ENCODE measurements around the gene RNASE9.
"Not testable (repeated sequence)": the region's sequence is repeated elsewhere in the genome, so short reads cannot be mapped to it uniquely, and the experiment has no call there.

RNASE9 gene
- total RNA-seq: 0 reads per million in 2 donors

- DNase-seq: no peak
These were observed at the start of gene RNASE9 for GRCh38 chr14:20560961-20561360. TSS of gene RNASE9 (minus strand) at chr14:20561047.

GRCh38 chr14:20610002-20610765, 49.3 kb upstream of the RNASE9 start:
- DNase-seq: peak in 4 of 5 experiments; percentile 58 to 64 (median 61)

- DNase-seq: peak in 3 of 5 experiments; percentile 31 to 72 (median 69)
These were observed 48.6 kb upstream of the RNASE9 start for GRCh38 chr14:20609215-20610001.

GRCh38 chr14:20608383-20609110, 47.7 kb upstream of the RNASE9 start:
- no peak for DNase-seq

- DNase-seq: peak in 1 of 5 experiments; percentile 54
These were observed 46.8 kb upstream of the RNASE9 start for GRCh38 chr14:20607617-20608016.

- DNase-seq: no peak
These were observed 46.0 kb upstream of the RNASE9 start for GRCh38 chr14:20606902-20607242.

GRCh38 chr14:20606190-20606901, 45.5 kb upstream of the RNASE9 start:
- no peak for DNase-seq

- DNase-seq: no peak
These were observed 43.2 kb upstream of the RNASE9 start for GRCh38 chr14:20603813-20604690.

GRCh38 chr14:20602583-20602982, 41.7 kb upstream of the RNASE9 start:
- no peak for DNase-seq

GRCh38 chr14:20601522-20601921, 40.7 kb upstream of the RNASE9 start:
- DNase-seq: no peak

- no peak for DNase-seq
These were observed 36.3 kb upstream of the RNASE9 start for GRCh38 chr14:20597108-20597507.

GRCh38 chr14:20595726-20596125, 34.9 kb upstream of the RNASE9 start:
- not testable (repeated sequence) for DNase-seq

GRCh38 chr14:20592574-20592973, 31.7 kb upstream of the RNASE9 start:
- no peak for DNase-seq

GRCh38 chr14:20591235-20591634, 30.4 kb upstream of the RNASE9 start, which contains the start of gene RNASE12:
TSS of gene RNASE12 (minus strand) at chr14:20591376. CDS start at chr14:20590723, 653 bp downstream.
- DNase-seq: no peak

- DNase-seq: peak in 1 of 5 experiments; percentile 44
These were observed 26.8 kb upstream of the RNASE9 start, which contains the start of gene RNASE11 for GRCh38 chr14:20587489-20588154. TSS of gene RNASE11 (minus strand) at chr14:20588001.

- no peak for DNase-seq
These were observed 23.1 kb upstream of the RNASE9 start for GRCh38 chr14:20583908-20584307.

GRCh38 chr14:20583142-20583541, 22.3 kb upstream of the RNASE9 start:
- DNase-seq: no peak

- DNase-seq: no peak
These were observed 19.4 kb upstream of the RNASE9 start for GRCh38 chr14:20580242-20580641.

GRCh38 chr14:20578784-20579502, 18.1 kb upstream of the RNASE9 start:
- no peak for DNase-seq

- no peak for DNase-seq
These were observed 17.5 kb upstream of the RNASE9 start for GRCh38 chr14:20578325-20578724.

All from T-helper 2 cell (primary cell).